GM10266 (cell line): Measurements from ENCODE around the gene ZNF862.
A peak's percentile ranks its signal among the peaks of the same experiment; 100 is the strongest.

Source experiments
- DNase-seq: peaks from one replicate; pipeline ENCODE4 v3.0.0; 2012; ENCODE audit errors: extremely low spot score
- TF ChIP-seq, protein P1 (sequence below): IDR thresholded peaks from 2 replicates; pipeline ENCODE4 v1.5.1; 2012; ENCODE audit warnings: mild to moderate bottlenecking, low read depth; ENCODE audit not compliant: control insufficient read depth, insufficient read depth; ENCODE audit errors: missing control alignments

ZNF862 gene

DNA sequence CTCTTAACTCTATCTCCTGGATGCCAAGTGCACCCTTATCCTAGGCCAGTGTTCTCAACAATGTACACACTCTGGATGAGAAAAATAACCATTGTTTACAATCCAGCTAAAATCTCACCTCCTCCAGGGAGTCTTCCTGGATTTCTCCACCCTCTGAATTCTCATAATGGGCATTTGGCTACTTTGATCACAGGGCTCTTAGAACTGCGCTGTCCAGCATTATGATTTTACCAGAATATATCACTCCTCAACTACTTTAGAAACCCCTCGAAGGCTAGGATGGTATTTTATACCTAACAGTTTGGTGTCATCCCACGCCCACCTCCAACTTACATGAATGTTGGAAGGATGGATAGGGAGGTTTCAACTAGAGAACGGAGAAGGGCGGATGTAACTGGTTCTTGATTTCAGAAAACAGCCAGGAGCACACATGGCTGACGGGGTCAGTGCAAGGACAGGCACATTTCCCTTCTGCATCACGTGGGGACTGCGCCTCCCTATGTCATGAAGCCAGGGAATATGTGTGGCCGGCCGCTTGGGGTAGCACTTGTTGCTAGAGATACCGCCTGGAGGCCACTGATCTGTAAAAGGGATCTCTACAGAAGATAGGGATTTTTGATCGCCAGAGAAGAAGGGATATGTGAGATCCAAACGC lies 34.4 kb downstream of the ZNF862 start:
- peak; percentile 78 for DNase-seq
- TF ChIP-seq, protein P1, sequence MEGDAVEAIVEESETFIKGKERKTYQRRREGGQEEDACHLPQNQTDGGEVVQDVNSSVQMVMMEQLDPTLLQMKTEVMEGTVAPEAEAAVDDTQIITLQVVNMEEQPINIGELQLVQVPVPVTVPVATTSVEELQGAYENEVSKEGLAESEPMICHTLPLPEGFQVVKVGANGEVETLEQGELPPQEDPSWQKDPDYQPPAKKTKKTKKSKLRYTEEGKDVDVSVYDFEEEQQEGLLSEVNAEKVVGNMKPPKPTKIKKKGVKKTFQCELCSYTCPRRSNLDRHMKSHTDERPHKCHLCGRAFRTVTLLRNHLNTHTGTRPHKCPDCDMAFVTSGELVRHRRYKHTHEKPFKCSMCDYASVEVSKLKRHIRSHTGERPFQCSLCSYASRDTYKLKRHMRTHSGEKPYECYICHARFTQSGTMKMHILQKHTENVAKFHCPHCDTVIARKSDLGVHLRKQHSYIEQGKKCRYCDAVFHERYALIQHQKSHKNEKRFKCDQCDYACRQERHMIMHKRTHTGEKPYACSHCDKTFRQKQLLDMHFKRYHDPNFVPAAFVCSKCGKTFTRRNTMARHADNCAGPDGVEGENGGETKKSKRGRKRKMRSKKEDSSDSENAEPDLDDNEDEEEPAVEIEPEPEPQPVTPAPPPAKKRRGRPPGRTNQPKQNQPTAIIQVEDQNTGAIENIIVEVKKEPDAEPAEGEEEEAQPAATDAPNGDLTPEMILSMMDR, result no peak

DNA sequence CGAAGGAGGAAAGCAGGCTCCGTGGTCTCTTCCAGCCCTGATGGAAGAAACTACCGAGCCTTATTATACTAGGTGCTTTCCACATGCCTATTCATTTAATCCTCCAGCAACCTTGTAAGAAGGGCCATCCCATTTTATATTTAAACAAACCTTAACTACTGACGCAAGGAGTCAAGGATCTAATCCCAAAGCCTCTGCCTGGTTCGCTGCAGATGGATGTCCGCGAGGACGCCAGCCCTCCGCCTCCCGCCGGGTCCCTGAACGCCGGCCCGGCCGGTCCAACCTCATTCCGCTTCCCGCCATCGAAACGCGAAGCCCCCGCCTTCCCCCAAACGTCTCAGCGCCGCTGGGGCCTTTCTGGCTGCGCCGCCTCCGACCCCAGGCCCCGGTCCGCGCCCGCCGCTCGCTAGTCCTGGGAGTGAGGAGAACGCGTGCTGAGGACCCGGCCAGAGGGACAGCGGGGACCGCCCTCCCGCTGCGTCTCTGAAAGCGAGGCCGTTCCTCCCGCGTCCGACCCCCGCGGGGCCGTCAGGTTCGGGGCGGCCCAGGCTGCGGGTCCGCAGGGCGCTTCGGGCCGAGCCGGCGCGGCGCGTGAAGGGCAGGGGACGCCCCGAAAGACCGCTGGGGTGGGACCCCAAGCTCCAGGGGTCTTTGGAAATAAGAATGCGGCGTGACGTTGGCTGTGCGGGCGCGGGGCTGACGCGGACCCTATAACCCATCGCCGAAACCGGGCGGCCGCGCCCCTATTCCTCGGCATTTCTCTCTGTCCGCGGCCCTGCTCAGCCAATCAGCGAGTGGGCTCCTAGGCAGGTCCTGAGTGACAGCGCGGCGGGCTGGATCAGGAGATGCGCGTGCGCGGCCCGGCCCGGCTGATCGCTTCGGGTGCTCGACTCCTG lies 35.1 kb downstream of the ZNF862 start, which contains the start of gene ATP6V0E2:
Gene ATP6V0E2 (plus strand): TSS at position 896 of the 896 bp plus-strand sequence. CDS start 97 bp downstream, outside the sequence.
- TF ChIP-seq, protein P1, result no peak

DNA sequence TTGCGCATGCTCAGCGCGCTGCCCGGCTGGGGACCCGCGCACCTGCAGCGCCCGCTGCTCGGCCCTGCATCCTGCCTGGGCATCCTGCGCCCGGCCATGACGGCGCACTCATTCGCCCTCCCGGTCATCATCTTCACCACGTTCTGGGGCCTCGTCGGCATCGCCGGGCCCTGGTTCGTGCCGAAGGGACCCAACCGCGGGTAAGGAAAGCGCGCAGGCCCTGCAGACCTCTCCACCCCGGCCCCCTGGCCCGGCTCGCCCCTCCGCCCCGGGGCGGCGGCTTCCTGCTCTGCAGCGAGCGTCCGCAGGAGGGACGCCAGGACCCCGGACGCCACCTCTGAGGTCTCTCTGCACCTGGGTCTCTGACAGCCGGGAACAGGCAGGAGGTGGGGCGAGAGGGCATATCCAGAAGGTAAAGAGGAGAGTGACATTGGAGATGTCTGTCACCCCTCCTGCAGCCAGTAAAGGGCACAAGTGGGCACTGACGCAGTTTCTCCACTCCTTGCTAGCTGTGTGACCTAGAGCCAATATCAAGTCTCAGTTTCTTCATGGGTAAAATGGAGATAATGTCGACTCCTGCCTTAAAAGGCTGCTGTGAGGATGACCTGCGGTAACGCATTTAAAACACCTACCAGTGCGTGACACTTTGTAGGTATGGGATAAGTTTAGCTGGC lies 35.9 kb downstream of the ZNF862 start:
- no peak for DNase-seq
- TF ChIP-seq, protein P1, result no peak

More for the DNA sequence above, 35.1 kb downstream of the ZNF862 start, which contains the start of gene ATP6V0E2:
- DNase-seq, result peak; percentile 100

DNA sequence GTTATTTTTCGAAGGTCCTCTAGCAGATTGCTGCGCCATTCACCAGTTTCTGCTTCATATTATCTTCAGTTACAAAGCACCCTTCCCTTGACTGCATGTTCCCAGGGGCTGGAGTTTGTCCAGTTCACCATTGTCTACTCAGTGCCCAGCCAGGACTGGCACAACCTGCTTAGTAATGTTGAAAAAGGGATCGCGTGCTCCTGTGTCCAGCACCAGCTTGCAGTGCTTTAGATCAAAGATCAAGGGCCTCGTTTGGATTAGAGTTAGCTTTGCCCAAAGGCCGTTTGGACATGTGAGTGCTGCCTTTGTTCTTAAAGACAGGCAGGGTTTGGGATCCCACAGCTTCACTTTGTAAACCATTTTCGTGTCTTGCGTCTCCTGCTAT lies 36.5 kb downstream of the ZNF862 start:
- DNase-seq, result no peak
- TF ChIP-seq, protein P1, result no peak

DNA sequence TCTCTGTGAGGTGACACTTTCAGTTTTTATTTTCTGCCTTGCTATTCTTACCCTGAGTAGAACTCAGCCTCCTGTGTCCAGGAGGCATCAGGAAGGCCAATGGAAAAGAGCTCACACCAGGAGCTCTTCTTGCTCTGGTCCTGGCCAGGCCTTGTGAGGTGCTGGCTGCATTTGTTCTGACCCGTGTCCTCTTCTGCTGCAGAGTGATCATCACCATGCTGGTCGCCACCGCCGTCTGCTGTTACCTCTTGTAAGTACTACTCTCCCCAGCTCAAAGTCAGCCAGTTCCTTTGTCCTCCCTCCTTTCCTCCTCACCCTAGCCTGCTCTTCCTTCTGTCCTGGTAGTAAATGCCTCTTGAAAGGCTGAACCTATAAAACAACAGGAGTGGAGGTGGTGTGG lies 37.2 kb downstream of the ZNF862 start:
- DNase-seq, result no peak
- TF ChIP-seq, protein P1, result no peak

DNA sequence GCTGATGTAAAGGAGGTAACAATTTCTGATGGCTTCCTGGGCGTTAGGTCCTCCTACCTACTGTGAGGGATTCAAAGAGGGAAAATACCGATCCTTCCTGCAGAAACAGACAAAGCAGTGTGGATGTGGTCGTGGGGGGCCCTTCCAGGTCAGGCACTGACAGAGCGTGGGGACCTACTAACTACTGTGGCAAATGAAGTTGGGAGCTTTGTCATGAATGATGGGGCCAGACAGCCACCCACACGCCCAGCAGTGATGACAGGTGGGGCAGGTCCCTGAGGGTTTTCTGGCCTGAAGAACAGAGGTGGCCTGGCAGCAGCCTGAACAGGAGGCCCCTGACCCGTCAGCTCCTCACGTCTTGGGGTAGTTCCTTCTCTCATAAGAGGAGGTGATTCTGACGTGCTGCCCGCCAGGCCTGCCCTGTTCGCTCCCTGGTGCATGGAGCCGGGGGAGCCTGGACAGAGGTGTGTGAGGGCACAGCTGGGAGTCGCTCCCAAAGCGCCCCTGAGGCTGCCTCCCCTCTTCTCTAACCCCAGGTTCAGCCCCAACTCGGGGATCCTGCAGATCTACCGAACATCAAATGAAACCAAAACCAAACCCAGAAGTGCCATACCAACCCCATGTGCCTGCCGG lies 39.8 kb downstream of the ZNF862 start:
- TF ChIP-seq, protein P1, result no peak
- DNase-seq, result no peak
